GM19438 (cell line): ENCODE measurements around the gene EMSY.

ENCODE experiments used
- ATAC-seq: cut with Tn5 transposase; IDR thresholded peaks from one replicate; pipeline ENCODE4 v1.9.1; 2021; ENCODE audit warnings: low read depth; ENCODE audit not compliant: unreplicated experiment

EMSY gene

DNA sequence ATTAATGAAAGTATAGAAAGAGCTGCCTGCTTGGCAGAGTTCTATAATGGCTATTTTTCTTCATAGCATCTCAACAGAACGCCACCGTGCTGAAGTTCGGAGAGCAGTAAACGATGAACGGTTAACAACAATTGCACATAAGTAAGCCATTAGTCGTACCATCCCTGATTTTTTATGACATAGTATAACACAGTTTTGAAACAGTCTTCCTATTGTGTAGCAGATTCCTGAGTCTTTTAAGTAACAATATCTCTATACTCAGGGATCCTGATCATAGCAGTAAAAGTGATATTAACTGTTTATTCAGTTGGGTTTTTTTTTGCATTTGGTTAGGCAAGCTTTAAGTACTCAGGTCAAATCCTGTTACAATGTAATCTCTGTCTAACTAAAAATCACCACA, 8.4 kb downstream of the EMSY start:
- ATAC-seq: no peak

- ATAC-seq: no peak
Measured at GRCh38 chr11:76455331-76455730, 10.5 kb downstream of the EMSY start.

- ATAC-seq: no peak
Measured at GRCh38 chr11:76455931-76456330, 11.1 kb downstream of the EMSY start.

GRCh38 chr11:76456571-76456970, 11.8 kb downstream of the EMSY start:
- no peak for ATAC-seq

DNA sequence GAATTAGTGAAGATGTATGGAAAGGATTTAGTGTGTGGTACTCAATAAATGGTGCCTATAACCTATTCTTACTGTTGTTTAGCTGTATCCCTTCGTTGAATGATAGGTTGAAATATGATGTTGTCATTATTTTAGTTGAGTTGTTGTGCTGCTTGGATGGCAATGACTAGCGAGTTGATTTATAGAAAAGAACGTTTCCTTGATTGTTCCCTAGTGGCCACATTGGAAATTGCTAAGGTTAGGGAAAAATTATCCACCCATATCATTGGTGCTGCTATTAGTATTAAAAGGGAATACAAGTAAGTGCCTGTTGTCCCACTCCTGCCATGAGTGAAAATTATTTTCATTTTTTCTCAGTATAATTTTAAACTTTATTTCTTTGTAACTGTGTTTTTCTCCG, 14.5 kb downstream of the EMSY start:
- no peak for ATAC-seq

DNA sequence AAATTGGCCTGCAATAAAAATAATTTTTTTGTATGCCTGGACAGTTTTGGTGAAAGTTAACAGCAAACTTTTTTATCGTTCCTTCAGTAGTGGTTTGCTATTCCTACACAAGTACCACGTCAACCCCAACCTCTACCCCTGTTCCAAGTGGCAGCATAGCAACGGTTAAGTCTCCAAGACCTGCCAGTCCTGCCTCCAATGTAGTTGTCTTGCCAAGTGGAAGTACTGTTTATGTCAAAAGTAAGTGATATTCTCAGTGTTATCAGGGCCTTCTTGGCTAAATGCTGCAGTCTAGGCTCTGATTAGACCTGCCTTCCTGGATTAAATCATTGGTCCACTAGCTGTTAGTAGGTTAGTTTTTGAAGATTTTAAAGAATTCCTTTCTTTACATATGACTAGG, 15.0 kb downstream of the EMSY start:
- ATAC-seq: no peak

DNA sequence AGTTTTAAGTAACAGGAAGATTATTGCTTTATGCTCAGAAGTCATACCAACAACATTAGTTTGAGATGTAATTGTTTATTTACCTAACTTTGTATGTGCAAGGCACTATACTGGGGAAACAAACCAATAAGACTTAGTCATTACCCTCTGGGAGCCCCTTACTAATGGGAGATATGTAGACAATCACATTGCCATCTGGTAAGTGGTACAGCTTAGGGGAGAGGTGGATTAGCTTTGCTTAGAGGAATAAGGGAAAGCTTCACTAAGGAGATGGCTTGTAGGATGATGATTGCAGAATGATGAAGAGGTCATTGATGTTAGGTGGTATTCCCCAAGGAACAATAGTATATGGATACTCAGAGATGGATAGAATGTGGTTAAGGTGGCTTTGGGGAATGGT, 17.5 kb downstream of the EMSY start:
- no peak for ATAC-seq

GRCh38 chr11:76465701-76466100, 20.9 kb downstream of the EMSY start:
- no peak for ATAC-seq

GRCh38 chr11:76466666-76467065, 21.8 kb downstream of the EMSY start:
- no peak for ATAC-seq

DNA sequence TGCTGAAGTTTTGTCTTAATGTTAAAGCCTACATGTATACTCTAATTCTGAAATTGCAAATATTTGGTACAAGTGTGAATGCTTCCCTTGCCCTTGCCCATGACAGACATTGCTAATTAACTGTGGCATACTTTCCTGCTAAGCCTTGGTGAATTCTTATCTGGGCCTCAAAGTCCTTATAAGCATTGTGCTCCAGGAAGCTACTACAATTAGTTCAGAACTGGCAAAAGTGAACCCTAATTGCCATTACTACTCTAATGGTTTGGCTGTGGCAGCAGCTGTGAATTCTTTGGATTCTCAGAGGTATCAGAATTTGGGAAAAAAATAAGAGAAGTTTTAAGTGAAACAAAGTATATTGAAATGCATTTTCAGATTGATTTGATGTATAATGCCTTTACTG, 24.3 kb downstream of the EMSY start:
- ATAC-seq: no peak

DNA sequence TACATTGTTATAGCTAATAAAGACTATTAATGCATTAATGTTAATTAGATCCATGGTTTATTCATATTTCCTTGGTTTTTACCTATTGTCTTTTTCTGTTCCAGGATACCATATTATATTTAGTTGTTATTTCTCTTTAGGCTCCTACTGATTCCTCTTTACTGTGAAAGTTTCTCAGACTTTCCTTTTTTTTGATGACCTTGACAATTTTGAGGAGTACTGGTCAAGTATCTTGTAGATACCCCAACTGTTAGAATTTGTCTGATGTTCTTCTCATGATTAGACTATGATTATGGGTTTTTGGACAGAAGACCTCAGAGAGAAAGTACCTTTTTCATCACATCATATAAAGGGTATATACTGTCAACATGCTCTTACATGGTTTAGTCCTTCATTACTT, 26.6 kb downstream of the EMSY start:
- ATAC-seq: no peak

DNA sequence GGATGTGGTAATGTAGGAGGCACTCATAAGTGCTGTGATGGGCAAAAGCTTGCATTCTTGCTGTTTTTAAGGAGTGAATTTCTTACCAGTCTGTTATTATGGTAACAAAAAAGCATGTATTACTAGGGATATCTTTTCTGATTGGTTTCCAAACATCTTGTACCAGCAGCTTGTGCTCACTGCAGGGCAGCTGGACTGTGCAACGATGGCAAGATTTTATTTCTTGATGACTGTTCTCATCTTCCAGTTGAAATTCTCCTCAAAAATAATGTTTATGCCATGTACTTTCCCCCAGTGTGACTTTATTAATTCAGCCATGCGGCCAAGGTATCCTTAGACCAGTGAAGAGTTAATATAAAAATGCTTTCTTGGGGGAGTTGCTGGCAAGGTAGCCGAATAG, 35.4 kb downstream of the EMSY start:
- ATAC-seq: no peak

DNA sequence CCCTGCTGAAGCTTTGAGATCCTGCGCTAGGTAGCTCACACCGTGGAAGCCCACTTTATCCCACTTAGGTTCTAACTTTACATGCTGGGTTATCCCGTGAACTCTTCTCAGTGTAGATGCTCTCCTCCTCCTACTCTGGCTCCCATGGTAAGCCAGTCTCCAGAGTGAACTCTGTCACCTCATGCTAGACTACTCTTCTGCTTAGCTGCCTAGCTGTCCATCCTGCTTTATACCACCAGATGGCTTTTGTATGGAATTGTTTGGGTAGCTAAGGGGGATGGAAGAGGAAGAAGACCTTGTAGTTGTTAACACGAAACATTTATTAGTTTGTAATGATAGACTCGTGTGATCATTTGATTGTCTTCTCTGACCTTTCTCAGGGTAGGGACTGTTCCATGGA, 46.8 kb downstream of the EMSY start:
- no peak for ATAC-seq

DNA sequence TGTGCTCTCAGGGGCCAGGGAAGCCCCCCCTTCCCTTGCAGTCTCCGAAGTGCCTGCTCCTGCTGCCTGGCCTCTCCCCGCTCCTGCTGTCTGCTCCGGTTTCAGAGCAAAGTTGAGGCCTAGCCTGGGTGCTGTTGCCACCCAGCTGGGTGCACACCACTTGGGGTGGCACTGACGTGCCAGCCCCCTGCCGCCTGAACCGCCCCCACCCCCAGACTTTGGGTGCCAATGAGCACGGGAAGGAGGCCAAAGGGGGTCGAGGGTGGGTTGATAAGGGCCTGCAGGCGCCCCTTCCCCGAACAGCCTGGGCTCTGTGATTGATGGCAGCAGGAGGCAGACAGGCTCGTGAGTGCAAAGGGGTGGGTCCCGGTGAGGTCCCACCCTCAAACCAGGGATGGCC, 48.2 kb downstream of the EMSY start:
- ATAC-seq: no peak

DNA sequence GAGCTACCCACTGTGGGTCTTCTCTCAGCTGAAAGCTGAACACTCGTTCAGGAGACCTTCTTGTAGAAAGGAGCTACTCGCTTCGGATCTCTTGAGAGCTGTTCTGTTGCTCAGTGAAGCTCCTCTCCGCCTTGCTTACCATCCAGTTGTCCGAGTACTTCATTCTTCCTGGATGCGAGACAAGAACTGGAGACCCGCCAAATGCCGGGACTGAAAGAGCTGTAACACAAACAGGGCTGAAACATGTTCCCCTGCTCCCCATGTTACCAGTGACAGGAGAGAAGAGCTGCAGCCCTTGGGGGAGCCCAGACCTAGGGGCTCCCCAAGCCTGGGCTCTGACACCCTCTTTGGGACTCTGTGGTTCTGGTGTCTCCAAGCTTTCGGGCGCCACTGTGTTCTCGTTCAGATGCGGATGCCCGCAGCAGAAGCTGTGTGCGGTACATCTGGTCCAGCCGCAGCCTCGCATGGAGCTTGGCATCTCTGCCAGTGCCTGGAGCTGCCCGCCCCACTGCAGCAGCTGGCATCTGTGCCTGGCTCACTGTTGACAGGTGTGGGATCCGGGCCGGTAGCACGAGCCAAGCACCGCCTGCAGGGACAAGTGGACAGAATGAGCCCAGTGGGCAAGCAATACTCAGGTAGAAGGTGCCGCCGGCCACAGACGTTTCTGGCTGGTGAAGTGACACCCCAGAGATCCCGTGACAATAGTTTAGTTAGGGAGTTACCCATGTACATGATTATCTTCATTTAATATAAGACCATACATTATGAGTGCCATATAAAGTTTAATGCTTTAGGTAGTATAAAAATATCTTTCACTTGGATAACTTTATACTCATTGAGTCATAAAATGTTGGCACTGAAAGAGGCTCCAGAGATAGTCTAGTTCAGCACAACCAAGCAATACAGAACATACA, 49.1 kb downstream of the EMSY start:
- no peak for ATAC-seq

DNA sequence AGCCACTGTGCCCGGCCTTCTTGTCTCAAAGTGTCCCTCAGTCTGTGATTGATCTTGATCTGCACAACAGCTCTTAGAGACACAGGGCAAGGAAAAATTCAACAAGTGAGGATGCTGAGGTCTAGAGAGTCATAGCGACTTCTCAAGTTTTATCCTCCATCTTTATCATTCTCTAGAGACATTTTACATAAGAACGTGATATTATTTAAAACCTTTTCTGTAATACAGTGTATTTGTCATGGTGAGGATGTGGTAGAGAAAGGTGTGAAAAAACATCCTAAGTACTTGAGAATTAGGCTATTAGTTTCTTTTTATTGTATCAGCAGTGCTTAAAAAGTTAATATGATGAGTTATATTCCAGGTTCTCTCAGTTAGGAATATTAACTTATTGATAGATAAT, 50.2 kb downstream of the EMSY start:
- no peak for ATAC-seq

GRCh38 chr11:76496174-76496573, 51.4 kb downstream of the EMSY start:
- no peak for ATAC-seq

- ATAC-seq: no peak
Measured at GRCh38 chr11:76501526-76502202, 56.8 kb downstream of the EMSY start.

- ATAC-seq: no peak
Measured at GRCh38 chr11:76506833-76507232, 62.0 kb downstream of the EMSY start.

- ATAC-seq: no peak
Measured at GRCh38 chr11:76510060-76511047, 65.5 kb downstream of the EMSY start.
